SK-N-SH (cell line): ENCODE data around the gene IRGC. TPM values are rescaled to one million over a fixed set of nuclear protein-coding genes. Genes with fewer than 3 reads are reported as not detected.

Experiments
- CTCF ChIA-PET: fragments of 300-600, 350-600 bp; formaldehyde crosslinking; extraction: SDS; loops from one replicate; lab custom pipeline; 2021; lab: Yijun Ruan, JAX
- POLR2A ChIA-PET: fragments of 350-600 bp; sonication (Branson Sonifier 250); formaldehyde crosslinking; extraction: SDS; loops from one replicate; lab custom pipeline; 2020; ENCODE audit warnings: antibody characterized with exemption, inconsistent platforms; lab: Yijun Ruan, JAX
- DNase-seq: peaks from one replicate; pipeline ENCODE4 v3.0.0; 2012
- H2AFZ ChIP-seq: fragments of 200-600 bp; sonication (generic); 2 replicates; pipeline ENCODE4 v1.8.1; 2016; ENCODE audit warnings: antibody characterized with exemption, mild to moderate bottlenecking, low read depth
- H3F3A ChIP-seq: fragments of 200-600 bp; sonication (generic); replicated peaks from 2 replicates; pipeline ENCODE3; 2016; ENCODE audit warnings: antibody characterized with exemption, mild to moderate bottlenecking; ENCODE audit not compliant: insufficient read depth
- H3K27ac ChIP-seq, 2 experiments: fragments of 200-500 bp in 1 of 2; fragments of 200-600 bp in 1 of 2; sonication (Bioruptor generic) in 1 of 2; sonication (generic), shearing (Covaris generic) in 1 of 2; 2 replicates each; pipeline versions ENCODE4 v1.5.1 to v1.6.1; 2014 to 2016; ENCODE audit warnings: low read depth in 2 of 2, inconsistent platforms in 1 of 2, low read length in 1 of 2, mild to moderate bottlenecking in 1 of 2, mixed read lengths in 1 of 2
- H3K27me3 ChIP-seq: fragments of 200-600 bp; sonication (generic), shearing (Covaris generic); 2 replicates; pipeline ENCODE4 v1.6.1; 2016; ENCODE audit warnings: mixed run types; ENCODE audit not compliant: insufficient read depth
- H3K36me3 ChIP-seq, 2 experiments: fragments of 200-500 bp in 1 of 2; fragments of 200-600 bp in 1 of 2; sonication (Bioruptor generic) in 1 of 2; sonication (generic) in 1 of 2; replicated peaks in 1 of 2; 2 replicates each; pipeline versions ENCODE3 to v1.5.1; 2014 to 2016; ENCODE audit warnings: low read length in 1 of 2, mild to moderate bottlenecking in 1 of 2; ENCODE audit not compliant: insufficient read depth in 2 of 2, control insufficient read depth in 1 of 2
- H3K4me1 ChIP-seq, 2 experiments: fragments of 200-500 bp in 1 of 2; fragments of 200-600 bp in 1 of 2; sonication (Bioruptor generic) in 1 of 2; sonication (generic), shearing (Covaris generic) in 1 of 2; 2 replicates each; pipeline versions ENCODE4 v1.5.1 to v1.6.1; 2014 to 2016; ENCODE audit warnings: low read depth in 1 of 2, low read length in 1 of 2, mixed run types in 1 of 2; ENCODE audit not compliant: insufficient read depth in 2 of 2, control insufficient read depth in 1 of 2
- H3K4me2 ChIP-seq: fragments of 200-600 bp; sonication (generic), shearing (Covaris generic); 2 replicates; pipeline ENCODE4 v1.6.1; 2017; ENCODE audit warnings: mixed run types
- H3K4me3 ChIP-seq, 2 experiments: fragments of 200-500 bp in 1 of 2; fragments of 200-600 bp in 1 of 2; sonication (Bioruptor generic) in 1 of 2; sonication (generic), shearing (Covaris generic) in 1 of 2; 2 replicates each; pipeline versions ENCODE4 v1.5.1 to v1.8.1; 2014 to 2016; ENCODE audit warnings: low read depth in 2 of 2, inconsistent platforms in 1 of 2, low read length in 1 of 2, mild to moderate bottlenecking in 1 of 2, mixed read lengths in 1 of 2, moderate library complexity in 1 of 2
- H3K79me2 ChIP-seq: fragments of 200-600 bp; sonication (generic); 2 replicates; pipeline ENCODE4 v1.8.1; 2017; ENCODE audit warnings: mild to moderate bottlenecking; ENCODE audit not compliant: insufficient read depth
- H3K9ac ChIP-seq: fragments of 200-600 bp; sonication (generic); 2 replicates; pipeline ENCODE4 v1.6.1; 2017; ENCODE audit warnings: mixed run types
- H3K9me2 ChIP-seq: fragments of 200-600 bp; sonication (generic); 2 replicates; pipeline ENCODE4 v1.6.1; 2017; ENCODE audit warnings: mixed run types
- H3K9me3 ChIP-seq: fragments of 200-600 bp; sonication (generic); 2 replicates; pipeline ENCODE4 v1.6.1; 2017; ENCODE audit warnings: mixed run types, mild to moderate bottlenecking, moderate library complexity
- H4K20me1 ChIP-seq: fragments of 200-600 bp; sonication (generic); 2 replicates; pipeline ENCODE4 v1.6.1; 2017; ENCODE audit warnings: mild to moderate bottlenecking, mixed run types; ENCODE audit not compliant: insufficient read depth
- EP300 ChIP-seq, 2 experiments: IDR thresholded peaks; 2 replicates each; pipeline versions ENCODE4 v1.4.0 to v1.6.1; 2012; ENCODE audit warnings: borderline replicate concordance in 1 of 2, low read depth in 1 of 2, low read length in 1 of 2
- FOSL2 ChIP-seq: IDR thresholded peaks from 2 replicates; pipeline ENCODE4 v1.4.0; 2012; ENCODE audit warnings: low read depth, mild to moderate bottlenecking, moderate library complexity, borderline replicate concordance
- MXI1 ChIP-seq: IDR thresholded peaks from 2 replicates; pipeline ENCODE4 v1.6.1; 2012; ENCODE audit warnings: mild to moderate bottlenecking, low read depth, low read length, improper control_type of control experiment
- NRF1 ChIP-seq: IDR thresholded peaks from 2 replicates; pipeline ENCODE4 v1.6.1; 2012; ENCODE audit warnings: low read depth, mild to moderate bottlenecking, low read length
- PBX3 ChIP-seq: IDR thresholded peaks from 2 replicates; pipeline ENCODE4; 2012
- POLR2AphosphoS5 ChIP-seq: IDR thresholded peaks from 2 replicates; pipeline ENCODE4 v1.6.1; 2012; ENCODE audit warnings: low read depth, low read length
- RCOR1 ChIP-seq: fragments of 150-350 bp; IDR thresholded peaks from 2 replicates; pipeline ENCODE4 v1.6.1; 2017; ENCODE audit warnings: antibody characterized with exemption, low read length
- REST ChIP-seq: IDR thresholded peaks from 2 replicates; pipeline ENCODE4 v1.6.1; 2012; ENCODE audit warnings: mild to moderate bottlenecking, low read depth, low read length, moderate library complexity
- RXRA ChIP-seq: IDR thresholded peaks from 2 replicates; pipeline ENCODE4 v1.4.0; 2012; ENCODE audit warnings: low read depth, mild to moderate bottlenecking, borderline replicate concordance
- SIN3A ChIP-seq: IDR thresholded peaks from 2 replicates; pipeline ENCODE4 v1.6.1; 2012; ENCODE audit warnings: low read depth, mild to moderate bottlenecking, low read length, moderate library complexity, borderline replicate concordance
- SMC3 ChIP-seq: IDR thresholded peaks from 2 replicates; pipeline ENCODE4 v1.6.1; 2012; ENCODE audit warnings: low read depth, low read length, improper control_type of control experiment
- TAF1 ChIP-seq: IDR thresholded peaks from 2 replicates; pipeline ENCODE4 v1.6.1; 2012; ENCODE audit warnings: low read depth, mild to moderate bottlenecking, low read length, moderate library complexity, borderline replicate concordance
- USF2 ChIP-seq: fragments of 150-350 bp; IDR thresholded peaks from 2 replicates; pipeline ENCODE4 v1.6.1; 2017; ENCODE audit warnings: antibody characterized with exemption, low read length, low read depth, borderline replicate concordance
- YY1 ChIP-seq: IDR thresholded peaks from 2 replicates; pipeline ENCODE4 v1.4.0; 2012; ENCODE audit warnings: low read depth, mild to moderate bottlenecking
- ZBTB33 ChIP-seq: IDR thresholded peaks from 2 replicates; pipeline ENCODE4 v1.4.0; 2012; ENCODE audit warnings: low read depth, borderline replicate concordance
- WGBS: methylation state at CpG from one replicate; pipeline ENCODE4 v1.1.6; 2017; ENCODE audit warnings: low lambda C conversion rate; 5-methylcytosine and 5-hydroxymethylcytosine counted together
- polyA plus RNA-seq, 3 experiments: library from polyadenylated mRNA; depleted of rRNA; stranded (reverse); fragments of >200 nt; gene quantifications; 2 replicates each; pipeline ENCODE4 v1.2.3, GENCODE V29; 2012
- TF ChIP-seq, protein P1 (sequence below): IDR thresholded peaks from 2 replicates; pipeline ENCODE4 v1.4.0; 2012; ENCODE audit warnings: low read depth, borderline replicate concordance
- TF ChIP-seq, protein P2 (sequence below): fragments of 150-350 bp; IDR thresholded peaks from 2 replicates; pipeline ENCODE4 v1.6.1; 2016; ENCODE audit warnings: mild to moderate bottlenecking, low read depth, low read length
- TF ChIP-seq, protein P3 (sequence below): fragments of 200-600 bp; sonication (generic); IDR thresholded peaks from 2 replicates; pipeline ENCODE4 v1.6.1; 2017; ENCODE audit warnings: antibody characterized with exemption, mild to moderate bottlenecking, moderate library complexity

Gene IRGC
- polyA plus RNA-seq, 1 of the 3 experiments (the other 2 are of a cell fraction) = not detected

- DNase-seq = no peak
- Histone ChIP-seq H3K9ac (no peak overlapping the region), H3K4me1 (peaks cover 0 to 14% of the 10 kb centered on the region in 2 experiments; a peak in 3 of 4 replicates), H3K27ac (no peak overlapping the region), H3K79me2 (no peaks in the 10 kb centered on the region), H2AFZ (no peak overlapping the region), H3K4me3 (no peak overlapping the region), H3K9me2 (no peaks in the 10 kb centered on the region), H4K20me1 (no peaks in the 10 kb centered on the region), H3K27me3 (no peaks in the 10 kb centered on the region), H3K36me3 (no peaks in the 10 kb centered on the region), H3K4me2 (no peak overlapping the region), H3F3A (peaks cover 11% of the 10 kb centered on the region), H3K9me3 (0 out of 2 replicates have a peak, but pooled peaks cover 4% of the 10 kb centered on the region)
- ChIA-PET CTCF (interaction anchor here (0.8 kb wide), 1 partner anchor 40 kb away, joined by 3 read pairs; no protein-coding TSS in a partner anchor), POLR2A (no interaction called here)
- TF ChIP-seq, protein P1, sequence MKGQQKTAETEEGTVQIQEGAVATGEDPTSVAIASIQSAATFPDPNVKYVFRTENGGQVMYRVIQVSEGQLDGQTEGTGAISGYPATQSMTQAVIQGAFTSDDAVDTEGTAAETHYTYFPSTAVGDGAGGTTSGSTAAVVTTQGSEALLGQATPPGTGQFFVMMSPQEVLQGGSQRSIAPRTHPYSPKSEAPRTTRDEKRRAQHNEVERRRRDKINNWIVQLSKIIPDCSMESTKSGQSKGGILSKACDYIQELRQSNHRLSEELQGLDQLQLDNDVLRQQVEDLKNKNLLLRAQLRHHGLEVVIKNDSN = no peak
- TF ChIP-seq SMC3 = no peak
- no peak for TF ChIP-seq POLR2AphosphoS5
- no peak for TF ChIP-seq YY1
- no peak for TF ChIP-seq RXRA
- no peak for TF ChIP-seq RCOR1
- no peak for TF ChIP-seq REST
- no peak for TF ChIP-seq ZBTB33
- no peak for TF ChIP-seq MXI1
- no peak for TF ChIP-seq SIN3A
- TF ChIP-seq, protein P2, sequence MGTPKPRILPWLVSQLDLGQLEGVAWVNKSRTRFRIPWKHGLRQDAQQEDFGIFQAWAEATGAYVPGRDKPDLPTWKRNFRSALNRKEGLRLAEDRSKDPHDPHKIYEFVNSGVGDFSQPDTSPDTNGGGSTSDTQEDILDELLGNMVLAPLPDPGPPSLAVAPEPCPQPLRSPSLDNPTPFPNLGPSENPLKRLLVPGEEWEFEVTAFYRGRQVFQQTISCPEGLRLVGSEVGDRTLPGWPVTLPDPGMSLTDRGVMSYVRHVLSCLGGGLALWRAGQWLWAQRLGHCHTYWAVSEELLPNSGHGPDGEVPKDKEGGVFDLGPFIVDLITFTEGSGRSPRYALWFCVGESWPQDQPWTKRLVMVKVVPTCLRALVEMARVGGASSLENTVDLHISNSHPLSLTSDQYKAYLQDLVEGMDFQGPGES = no peak
- TF ChIP-seq USF2 = no peak
- no peak for TF ChIP-seq TAF1
- no peak for TF ChIP-seq PBX3
- TF ChIP-seq FOSL2 = no peak
- TF ChIP-seq NRF1 = no peak
- no peak for TF ChIP-seq EP300 (IDR thresholded peaks at IDR 0.05; ENCODE audit: borderline replicate concordance in 1 of 2, low read depth in 1 of 2, low read length in 1 of 2)
- TF ChIP-seq, protein P3, sequence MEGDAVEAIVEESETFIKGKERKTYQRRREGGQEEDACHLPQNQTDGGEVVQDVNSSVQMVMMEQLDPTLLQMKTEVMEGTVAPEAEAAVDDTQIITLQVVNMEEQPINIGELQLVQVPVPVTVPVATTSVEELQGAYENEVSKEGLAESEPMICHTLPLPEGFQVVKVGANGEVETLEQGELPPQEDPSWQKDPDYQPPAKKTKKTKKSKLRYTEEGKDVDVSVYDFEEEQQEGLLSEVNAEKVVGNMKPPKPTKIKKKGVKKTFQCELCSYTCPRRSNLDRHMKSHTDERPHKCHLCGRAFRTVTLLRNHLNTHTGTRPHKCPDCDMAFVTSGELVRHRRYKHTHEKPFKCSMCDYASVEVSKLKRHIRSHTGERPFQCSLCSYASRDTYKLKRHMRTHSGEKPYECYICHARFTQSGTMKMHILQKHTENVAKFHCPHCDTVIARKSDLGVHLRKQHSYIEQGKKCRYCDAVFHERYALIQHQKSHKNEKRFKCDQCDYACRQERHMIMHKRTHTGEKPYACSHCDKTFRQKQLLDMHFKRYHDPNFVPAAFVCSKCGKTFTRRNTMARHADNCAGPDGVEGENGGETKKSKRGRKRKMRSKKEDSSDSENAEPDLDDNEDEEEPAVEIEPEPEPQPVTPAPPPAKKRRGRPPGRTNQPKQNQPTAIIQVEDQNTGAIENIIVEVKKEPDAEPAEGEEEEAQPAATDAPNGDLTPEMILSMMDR = no peak
- WGBS = 61% methylated on average over 6 of the region's 6 CpGs
Observed at GRCh38 chr19:43705729-43706128, 10.1 kb upstream of the IRGC start.
